Stimulated activated CD8-positive, alpha-beta memory T cell treated with anti-CD3 and anti-CD28 coated beads, Interleukin-15, amount 100 ng/mL, for 1 hour (primary cell): ENCODE results near the gene HFM1.
"Not testable (repeated sequence)": the region's sequence is repeated elsewhere in the genome, so short reads cannot be mapped to it uniquely, and the experiment has no call there.

Experiments
- DNase-seq: peaks from one replicate; pipeline ENCODE4 v3.0.0-alpha.2; 2020; ENCODE audit warnings: low read depth

The HFM1 gene

GRCh38 chr1:91374086-91374485 is 30.6 kb downstream of the HFM1 start:
- no peak for DNase-seq

GRCh38 chr1:91372230-91372629 is 32.4 kb downstream of the HFM1 start:
- not testable (repeated sequence) for DNase-seq

GRCh38 chr1:91349524-91349923 is 55.1 kb downstream of the HFM1 start:
- DNase-seq, result no peak

- no peak for DNase-seq
Measured at GRCh38 chr1:91346824-91347223, 57.8 kb downstream of the HFM1 start.

DNA sequence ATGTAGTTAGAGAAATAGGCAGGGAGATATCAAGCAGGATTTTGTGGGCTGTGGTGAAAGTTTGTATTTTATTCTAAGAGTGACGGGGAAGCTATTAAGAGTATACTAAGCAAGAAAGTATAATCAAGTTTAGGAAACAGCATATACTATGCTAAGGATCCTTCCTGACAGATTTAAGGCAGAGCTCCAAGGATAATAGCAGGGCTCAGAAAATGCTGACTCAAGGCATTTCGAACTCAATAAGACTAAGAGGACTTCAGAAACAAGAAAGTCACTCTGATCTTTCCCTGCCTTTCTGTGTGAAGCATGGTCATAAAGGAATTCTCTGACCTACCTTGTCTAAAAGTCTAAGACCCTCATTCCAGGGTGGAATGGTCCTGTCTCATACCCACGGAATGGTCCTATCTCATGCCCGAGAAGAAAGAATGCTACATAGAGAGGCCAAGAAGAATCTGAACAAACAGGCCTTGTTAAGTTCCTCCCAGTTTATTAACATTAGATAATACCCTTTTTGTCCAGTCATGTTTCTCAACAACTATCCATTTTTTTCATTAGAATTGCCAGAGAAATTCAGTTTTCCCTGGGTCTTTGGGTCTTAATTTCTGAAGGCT is 59.1 kb downstream of the HFM1 start:
- no peak for DNase-seq

DNA sequence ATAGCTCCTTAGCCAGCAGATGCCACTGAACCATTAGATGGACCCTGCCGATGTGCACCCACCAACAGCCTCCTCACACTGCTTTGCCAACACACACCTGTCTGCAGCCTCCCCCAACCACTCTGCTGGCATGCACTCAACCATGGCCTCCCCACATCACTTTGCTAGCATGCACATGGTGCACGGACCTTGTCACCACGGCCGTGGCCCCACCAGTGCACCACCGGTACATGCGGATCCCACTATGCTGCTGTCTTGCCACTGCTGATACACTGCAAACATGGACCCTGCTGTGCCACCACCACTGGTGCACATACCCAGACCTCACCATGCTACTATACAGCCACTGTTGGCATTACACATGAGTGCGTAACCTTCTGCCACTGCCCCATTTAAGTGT is 66.1 kb downstream of the HFM1 start:
- no peak for DNase-seq

GRCh38 chr1:91335603-91336002 is 69.0 kb downstream of the HFM1 start:
- no peak for DNase-seq

GRCh38 chr1:91334856-91335255 is 69.8 kb downstream of the HFM1 start:
- DNase-seq, result no peak

DNA sequence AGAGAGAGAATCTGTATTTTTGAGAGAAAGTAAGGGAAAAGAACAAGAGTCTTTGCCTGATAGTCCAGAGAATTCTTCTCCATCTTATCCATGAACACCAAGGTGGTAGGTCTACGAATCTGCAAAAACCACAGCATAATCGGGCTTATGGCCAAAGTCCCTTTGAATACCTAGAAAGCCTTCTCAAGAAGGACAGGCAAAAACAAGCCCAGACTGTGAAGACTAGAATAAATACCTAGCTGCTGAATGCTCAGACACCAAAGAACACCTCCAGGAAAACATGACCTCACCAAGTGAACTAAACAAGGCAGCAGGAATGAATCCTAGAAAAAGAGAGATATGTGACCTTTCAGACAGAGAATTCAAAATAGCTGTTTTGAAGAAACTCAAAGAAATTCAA is 79.2 kb downstream of the HFM1 start:
- DNase-seq, result no peak

GRCh38 chr1:91314643-91315042 is 90.0 kb downstream of the HFM1 start:
- DNase-seq, result no peak

DNA sequence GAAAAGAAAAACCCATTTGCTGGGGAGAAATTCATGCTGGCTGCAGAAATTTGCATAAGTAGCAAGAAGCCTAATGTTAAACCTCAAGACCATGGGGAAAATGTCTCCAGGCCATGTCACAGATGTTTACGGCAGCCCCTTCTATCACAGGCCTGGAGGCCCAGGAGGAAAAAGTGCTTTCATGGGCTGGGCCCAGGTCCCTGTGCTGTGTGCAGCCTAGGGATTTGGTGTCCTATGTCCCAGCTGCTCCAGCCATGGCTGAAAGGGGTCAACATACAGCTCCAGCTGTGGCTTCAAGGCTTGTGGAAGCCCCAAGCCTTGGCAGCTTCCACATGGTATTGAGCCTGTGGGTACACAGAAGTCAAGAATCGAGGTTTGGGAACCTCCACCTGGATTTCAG is 93.0 kb downstream of the HFM1 start:
- no peak for DNase-seq

- no peak for DNase-seq
Measured at GRCh38 chr1:91308544-91308943, 96.1 kb downstream of the HFM1 start.

- no peak for DNase-seq
Measured at GRCh38 chr1:91307784-91308409, 96.7 kb downstream of the HFM1 start.

GRCh38 chr1:91303165-91303564 is 101.5 kb downstream of the HFM1 start:
- DNase-seq, result no peak

- DNase-seq, result not testable (repeated sequence)
Measured at GRCh38 chr1:91288843-91289553, 115.6 kb downstream of the HFM1 start.

GRCh38 chr1:91286962-91287317 is 117.7 kb downstream of the HFM1 start:
- not testable (repeated sequence) for DNase-seq

DNA sequence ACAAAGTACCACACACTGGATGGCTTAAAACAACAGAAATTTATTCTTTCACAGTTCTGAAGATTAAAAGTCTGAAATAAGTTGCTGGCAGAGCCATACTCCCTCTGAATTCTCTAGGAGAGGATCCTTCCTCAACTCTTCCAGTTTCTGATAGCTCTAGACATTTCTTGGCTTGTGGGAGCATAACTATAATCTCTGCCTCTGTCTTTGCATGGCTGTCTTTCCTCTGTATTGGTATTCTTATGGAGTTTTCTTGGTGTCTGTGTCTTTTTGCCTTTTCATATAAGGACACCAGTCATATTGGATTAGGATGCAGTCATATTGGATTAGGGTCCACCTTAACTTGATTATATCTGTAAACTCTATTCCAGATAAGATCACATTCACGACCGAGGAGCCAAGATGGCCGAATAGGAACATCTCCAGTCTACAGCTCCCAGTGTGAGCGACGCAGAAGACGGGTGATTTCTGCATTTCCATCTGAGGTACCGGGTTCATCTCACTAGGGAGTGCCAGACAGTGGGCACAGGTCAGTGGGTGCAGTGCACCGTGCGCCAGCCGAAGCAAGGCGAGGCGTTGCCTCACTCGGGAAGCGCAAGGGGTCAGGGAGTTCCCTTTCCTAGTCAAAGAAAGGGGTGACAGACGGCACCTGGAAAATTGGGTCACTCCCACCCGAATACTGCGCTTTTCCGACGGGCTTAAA is 118.2 kb downstream of the HFM1 start:
- not testable (repeated sequence) for DNase-seq

GRCh38 chr1:91283421-91283726 is 121.3 kb downstream of the HFM1 start:
- no peak for DNase-seq

GRCh38 chr1:91282695-91283420 is 121.8 kb downstream of the HFM1 start:
- DNase-seq, result peak; percentile 20

GRCh38 chr1:91281782-91282181 is 122.9 kb downstream of the HFM1 start:
- no peak for DNase-seq

DNA sequence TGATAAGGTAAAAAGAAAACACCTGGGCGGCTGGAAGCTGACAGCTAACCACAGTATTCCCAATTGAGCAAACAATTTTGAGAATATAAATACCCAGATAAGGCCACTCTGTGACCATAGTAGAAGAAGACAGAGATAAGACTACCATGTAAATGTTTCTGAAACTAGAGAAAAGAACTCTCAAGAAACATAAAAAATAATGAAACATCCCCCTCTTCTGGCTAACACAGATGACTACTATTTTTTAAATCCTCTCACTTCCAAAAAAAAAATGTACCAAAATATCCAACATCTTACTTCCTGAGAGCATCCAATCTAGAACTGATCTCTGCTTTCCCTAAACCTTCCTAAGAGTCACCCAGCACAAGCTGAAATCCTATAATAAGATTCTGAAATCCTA is 125.9 kb downstream of the HFM1 start:
- no peak for DNase-seq

DNA sequence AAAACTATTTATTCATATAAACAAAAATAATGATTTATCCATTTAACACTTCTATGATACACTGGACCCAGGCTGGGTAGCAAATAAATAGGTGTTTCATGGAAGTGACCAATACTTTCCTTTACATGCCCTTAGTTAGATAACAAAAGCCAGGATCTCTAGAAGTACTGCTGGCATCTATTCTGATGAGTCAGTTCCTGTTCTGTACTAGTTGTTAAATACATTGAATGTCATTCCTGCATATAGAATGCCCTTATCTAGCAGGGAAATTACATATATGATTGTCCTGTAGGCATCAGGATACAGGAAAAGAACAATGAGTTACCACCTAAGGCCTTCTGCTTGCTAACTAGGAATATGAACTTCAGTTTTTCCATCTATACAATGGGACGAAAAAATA is 130.8 kb downstream of the HFM1 start:
- DNase-seq, result no peak

GRCh38 chr1:91261655-91262054 is 143.0 kb downstream of the HFM1 start:
- no peak for DNase-seq
